HL-60 (cell line): Measurements from ENCODE around the gene TNFAIP8.
"Not testable (repeated sequence)": the region's sequence is repeated elsewhere in the genome, so short reads cannot be mapped to it uniquely, and the experiment has no call there.

Experiments
- GABPA ChIP-seq: IDR thresholded peaks from 2 replicates; pipeline ENCODE4 v1.6.1; 2012; ENCODE audit warnings: low read depth
- POLR2AphosphoS5 ChIP-seq: IDR thresholded peaks from 2 replicates; pipeline ENCODE4 v1.6.1; 2012; ENCODE audit warnings: low read depth
- REST ChIP-seq: IDR thresholded peaks from 2 replicates; pipeline ENCODE4 v1.6.1; 2012; ENCODE audit warnings: low read depth; ENCODE audit not compliant: insufficient replicate concordance
- SPI1 ChIP-seq: IDR thresholded peaks from 2 replicates; pipeline ENCODE4 v1.6.1; 2012; ENCODE audit warnings: low read depth, mild to moderate bottlenecking, borderline replicate concordance
- TF ChIP-seq, protein P1 (sequence below): IDR thresholded peaks from one replicate; pipeline ENCODE4 v1.5.1; 2011; ENCODE audit warnings: low read length, control low read depth, inconsistent platforms; ENCODE audit not compliant: insufficient read depth

DNA sequence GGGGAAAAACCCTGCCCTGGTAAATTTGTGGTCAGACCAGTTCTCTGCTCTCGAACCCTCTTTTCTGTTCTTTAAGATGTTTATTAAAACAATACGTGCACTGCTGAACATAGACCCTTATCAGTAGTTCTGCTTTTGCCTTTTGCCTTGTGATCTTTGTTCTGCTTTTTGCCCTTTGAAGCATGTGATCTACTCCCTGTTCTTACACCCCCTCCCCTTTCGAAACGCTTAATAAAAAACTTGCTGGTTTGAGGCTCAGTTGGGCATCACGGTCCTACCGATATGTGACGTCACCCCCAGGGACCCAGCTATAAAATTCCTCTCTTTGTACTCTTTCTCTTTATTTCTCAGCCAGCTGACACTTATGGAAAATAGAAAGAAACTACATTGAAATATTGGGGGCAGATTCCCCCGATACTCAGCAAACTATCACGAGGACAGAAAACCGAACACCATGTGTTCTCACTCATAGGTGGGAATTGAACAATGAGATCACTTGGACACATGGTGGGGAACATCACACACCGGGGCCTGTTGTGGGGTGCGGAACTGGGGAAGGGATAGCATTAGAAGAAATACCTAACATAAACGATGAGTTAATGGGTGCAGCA, 58.4 kb downstream of the TNFAIP8 start:
- TF ChIP-seq, protein P1, sequence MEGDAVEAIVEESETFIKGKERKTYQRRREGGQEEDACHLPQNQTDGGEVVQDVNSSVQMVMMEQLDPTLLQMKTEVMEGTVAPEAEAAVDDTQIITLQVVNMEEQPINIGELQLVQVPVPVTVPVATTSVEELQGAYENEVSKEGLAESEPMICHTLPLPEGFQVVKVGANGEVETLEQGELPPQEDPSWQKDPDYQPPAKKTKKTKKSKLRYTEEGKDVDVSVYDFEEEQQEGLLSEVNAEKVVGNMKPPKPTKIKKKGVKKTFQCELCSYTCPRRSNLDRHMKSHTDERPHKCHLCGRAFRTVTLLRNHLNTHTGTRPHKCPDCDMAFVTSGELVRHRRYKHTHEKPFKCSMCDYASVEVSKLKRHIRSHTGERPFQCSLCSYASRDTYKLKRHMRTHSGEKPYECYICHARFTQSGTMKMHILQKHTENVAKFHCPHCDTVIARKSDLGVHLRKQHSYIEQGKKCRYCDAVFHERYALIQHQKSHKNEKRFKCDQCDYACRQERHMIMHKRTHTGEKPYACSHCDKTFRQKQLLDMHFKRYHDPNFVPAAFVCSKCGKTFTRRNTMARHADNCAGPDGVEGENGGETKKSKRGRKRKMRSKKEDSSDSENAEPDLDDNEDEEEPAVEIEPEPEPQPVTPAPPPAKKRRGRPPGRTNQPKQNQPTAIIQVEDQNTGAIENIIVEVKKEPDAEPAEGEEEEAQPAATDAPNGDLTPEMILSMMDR = not testable (repeated sequence)
- TF ChIP-seq POLR2AphosphoS5, GABPA, REST, SPI1: not testable (repeated sequence)
